ENCODE data around the gene ABI2.

ABI2 gene

DNA sequence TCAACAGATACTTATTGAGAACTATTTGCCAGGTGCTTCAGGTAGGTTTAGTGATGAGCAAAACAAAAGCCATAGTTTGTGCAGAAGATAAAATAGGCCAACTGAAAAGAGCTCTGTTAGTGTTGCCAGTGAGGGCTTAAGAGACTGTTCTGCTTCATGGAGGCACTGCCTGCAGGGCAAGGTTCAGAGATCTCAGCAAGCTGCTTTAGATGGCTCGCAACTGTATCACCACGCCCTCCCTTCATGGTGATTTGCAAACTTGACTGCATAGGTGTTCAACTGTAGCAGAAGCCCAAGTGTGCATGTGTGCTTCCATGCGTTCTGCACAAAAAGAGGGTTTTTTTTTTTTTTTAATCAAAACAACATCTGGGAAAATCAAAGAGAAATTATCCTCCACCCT, 122.4 kb downstream of the ABI2 start:
- WGBS: 96% methylated on average over 3 of the region's 3 CpGs
- Histone ChIP-seq H3K27me3 (ENCODE audit: insufficient read depth, low read length) (no peaks in the 10 kb centered on the region), H3K36me3 (ENCODE audit: insufficient read depth, low read length) (peaks cover 83% of the 10 kb centered on the region), H3K4me1 (ENCODE audit: insufficient read depth, low read length) (no peaks in the 10 kb centered on the region), H3K9ac (ENCODE audit: low read depth, low read length) (no peak overlapping the region), H3K4me3 (ENCODE audit: low read length) (no peak overlapping the region), H3K9me3 (ENCODE audit: insufficient read depth, low read depth, low read length) (no peaks in the 10 kb centered on the region), H3K27ac (ENCODE audit: low read depth, low read length) (no peak overlapping the region)

DNA sequence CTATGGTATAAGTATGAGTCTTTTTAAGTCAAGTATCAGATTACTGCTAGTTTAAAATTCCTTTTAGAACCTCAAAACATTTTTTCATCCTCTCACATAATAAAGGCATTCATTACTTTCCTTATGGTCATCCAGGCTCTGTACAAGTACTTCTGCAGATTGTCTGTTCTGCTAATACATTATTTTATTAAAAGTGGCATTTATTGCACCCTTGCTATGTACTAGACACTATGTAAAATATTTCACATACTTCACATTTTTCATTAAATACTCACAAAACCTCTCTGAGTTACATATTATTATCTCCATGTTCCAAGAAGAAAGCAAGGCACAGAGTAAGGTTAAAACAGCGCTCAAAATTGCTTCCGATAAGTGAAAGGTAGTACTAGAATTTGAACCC, 122.8 kb downstream of the ABI2 start:
- no peaks in the 10 kb centered on the region for H3K9me3 ChIP-seq (ENCODE audit: insufficient read depth, low read depth, low read length)
- H3K9ac ChIP-seq (ENCODE audit: low read depth, low read length): no peak overlapping the region
- no peaks in the 10 kb centered on the region for H3K27me3 ChIP-seq (ENCODE audit: insufficient read depth, low read length)
- no peak overlapping the region for H3K27ac ChIP-seq (ENCODE audit: low read depth, low read length)
- WGBS: 95% methylated on average over 2 of the region's 2 CpGs
- H3K4me3 ChIP-seq (ENCODE audit: low read length): no peak overlapping the region
- H3K4me1 ChIP-seq (ENCODE audit: insufficient read depth, low read length): no peaks in the 10 kb centered on the region
- peaks cover 79% of the 10 kb centered on the region for H3K36me3 ChIP-seq (ENCODE audit: insufficient read depth, low read length)

DNA sequence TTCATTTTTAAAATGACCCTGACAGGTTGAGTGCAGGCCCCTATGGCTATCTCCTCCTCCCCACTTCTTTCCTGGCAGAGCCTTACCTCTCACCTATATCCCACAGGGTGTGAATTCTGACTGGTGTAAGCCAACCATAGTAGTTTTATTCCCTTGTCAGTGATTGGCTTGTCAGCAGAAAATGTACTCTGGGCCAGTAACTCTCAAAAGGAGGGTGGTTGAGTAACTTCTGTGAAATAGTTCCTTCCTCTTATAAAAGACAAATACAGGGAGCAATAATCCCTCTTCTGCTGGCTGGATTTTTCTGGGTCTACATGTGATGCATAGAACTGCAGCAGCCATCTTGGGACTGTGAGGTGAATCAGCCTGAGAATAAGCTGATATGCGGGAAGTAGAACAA, 123.5 kb downstream of the ABI2 start:
- Histone ChIP-seq H3K9me3 (ENCODE audit: insufficient read depth, low read depth, low read length) (no peaks in the 10 kb centered on the region), H3K36me3 (ENCODE audit: insufficient read depth, low read length) (peaks cover 79% of the 10 kb centered on the region), H3K27ac (ENCODE audit: low read depth, low read length) (no peak overlapping the region), H3K4me1 (ENCODE audit: insufficient read depth, low read length) (no peaks in the 10 kb centered on the region), H3K27me3 (ENCODE audit: insufficient read depth, low read length) (no peaks in the 10 kb centered on the region), H3K9ac (ENCODE audit: low read depth, low read length) (no peak overlapping the region), H3K4me3 (ENCODE audit: low read length) (no peak overlapping the region)
- 67% methylated on average over 1 of the region's 1 CpG for WGBS

GRCh38 chr2:203453858-203454451, 125.8 kb downstream of the ABI2 start:
- Histone ChIP-seq H3K9ac (ENCODE audit: low read depth, low read length) (no peak overlapping the region), H3K36me3 (ENCODE audit: insufficient read depth, low read length) (peaks cover 73% of the 10 kb centered on the region), H3K27ac (ENCODE audit: low read depth, low read length) (no peak overlapping the region), H3K9me3 (ENCODE audit: insufficient read depth, low read depth, low read length) (no peaks in the 10 kb centered on the region), H3K4me3 (ENCODE audit: low read length) (no peak overlapping the region), H3K27me3 (ENCODE audit: insufficient read depth, low read length) (no peaks in the 10 kb centered on the region), H3K4me1 (ENCODE audit: insufficient read depth, low read length) (no peaks in the 10 kb centered on the region)
- 80% methylated on average over 1 of the region's 1 CpG for WGBS

GRCh38 chr2:203455209-203455608, 127.0 kb downstream of the ABI2 start:
- 98% methylated on average over 3 of the region's 3 CpGs for WGBS
- Histone ChIP-seq H3K9ac (ENCODE audit: low read depth, low read length) (no peak overlapping the region), H3K27me3 (ENCODE audit: insufficient read depth, low read length) (no peaks in the 10 kb centered on the region), H3K36me3 (ENCODE audit: insufficient read depth, low read length) (peaks cover 82% of the 10 kb centered on the region), H3K9me3 (ENCODE audit: insufficient read depth, low read depth, low read length) (no peaks in the 10 kb centered on the region), H3K4me1 (ENCODE audit: insufficient read depth, low read length) (no peaks in the 10 kb centered on the region), H3K4me3 (ENCODE audit: low read length) (no peak overlapping the region), H3K27ac (ENCODE audit: low read depth, low read length) (no peak overlapping the region)

- no peaks in the 10 kb centered on the region for H3K9me3 ChIP-seq (ENCODE audit: insufficient read depth, low read depth, low read length)
- H3K4me1 ChIP-seq (ENCODE audit: insufficient read depth, low read length): peaks cover 8% of the 10 kb centered on the region; the same call in 1 of the 2 replicates
- no peak overlapping the region for H3K27ac ChIP-seq (ENCODE audit: low read depth, low read length)
- H3K9ac ChIP-seq (ENCODE audit: low read depth, low read length): no peak overlapping the region
- peaks cover 34% of the 10 kb centered on the region for H3K36me3 ChIP-seq (ENCODE audit: insufficient read depth, low read length)
- no peak overlapping the region for H3K4me3 ChIP-seq (ENCODE audit: low read length)
- H3K27me3 ChIP-seq (ENCODE audit: insufficient read depth, low read length): no peaks in the 10 kb centered on the region
Observed at GRCh38 chr2:203461746-203462145, 133.6 kb downstream of the ABI2 start.

DNA sequence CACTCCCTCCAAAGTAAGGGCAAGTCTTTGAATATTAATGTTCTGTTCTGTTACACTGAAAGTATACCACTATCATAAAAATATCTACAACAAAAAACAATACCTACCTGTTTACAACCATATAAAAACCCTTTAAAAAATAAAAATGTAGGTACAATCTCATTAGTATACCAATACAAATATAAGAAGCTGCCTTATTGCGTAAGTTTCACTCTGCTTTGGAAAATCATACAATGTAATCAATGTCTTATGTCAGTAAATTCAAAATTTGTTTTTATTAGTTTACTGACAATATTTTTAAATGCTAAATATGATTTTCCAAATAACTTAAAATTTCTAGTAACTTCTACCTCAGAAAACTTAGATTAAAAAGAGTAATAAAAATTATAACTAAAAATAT, 134.1 kb downstream of the ABI2 start:
- H3K27me3 ChIP-seq (ENCODE audit: insufficient read depth, low read length): no peaks in the 10 kb centered on the region
- H3K9ac ChIP-seq (ENCODE audit: low read depth, low read length): no peak overlapping the region
- H3K27ac ChIP-seq (ENCODE audit: low read depth, low read length): no peak overlapping the region
- peaks cover 8% of the 10 kb centered on the region; the same call in 1 of the 2 replicates for H3K4me1 ChIP-seq (ENCODE audit: insufficient read depth, low read length)
- H3K4me3 ChIP-seq (ENCODE audit: low read length): no peak overlapping the region
- H3K9me3 ChIP-seq (ENCODE audit: insufficient read depth, low read depth, low read length): no peaks in the 10 kb centered on the region
- H3K36me3 ChIP-seq (ENCODE audit: insufficient read depth, low read length): peaks cover 30% of the 10 kb centered on the region
- WGBS: 100% methylated on average over 1 of the region's 1 CpG

DNA sequence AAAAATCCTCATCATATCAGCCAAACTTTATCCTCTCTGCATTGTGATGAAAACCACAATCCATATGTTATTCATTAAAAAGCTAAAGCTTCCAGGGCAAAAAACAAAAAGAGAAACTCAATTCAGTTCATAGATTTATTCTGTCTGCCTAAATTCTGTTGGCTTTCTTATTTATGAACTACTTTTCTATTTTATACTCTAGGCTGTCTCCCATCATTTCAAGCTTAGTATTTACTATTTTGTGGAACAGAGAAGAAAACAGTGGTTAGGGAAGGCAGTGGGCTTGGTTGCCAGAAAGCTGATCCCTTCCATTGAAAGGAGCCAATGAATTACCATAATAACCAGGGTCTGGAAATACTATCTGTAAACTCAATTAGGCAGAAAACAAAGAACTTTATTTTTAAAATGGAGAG, 135.1 kb downstream of the ABI2 start:
- H3K27me3 ChIP-seq (ENCODE audit: insufficient read depth, low read length): no peaks in the 10 kb centered on the region
- no peaks in the 10 kb centered on the region for H3K9me3 ChIP-seq (ENCODE audit: insufficient read depth, low read depth, low read length)
- peaks cover 8% of the 10 kb centered on the region; the same call in 1 of the 2 replicates for H3K4me1 ChIP-seq (ENCODE audit: insufficient read depth, low read length)
- H3K27ac ChIP-seq (ENCODE audit: low read depth, low read length): no peak overlapping the region
- peaks cover 24% of the 10 kb centered on the region for H3K36me3 ChIP-seq (ENCODE audit: insufficient read depth, low read length)
- H3K4me3 ChIP-seq (ENCODE audit: low read length): no peak overlapping the region
- no peak overlapping the region for H3K9ac ChIP-seq (ENCODE audit: low read depth, low read length)

- no peak overlapping the region for H3K4me3 ChIP-seq (ENCODE audit: low read length)
- no peaks in the 10 kb centered on the region for H3K27me3 ChIP-seq (ENCODE audit: insufficient read depth, low read length)
- no peaks in the 10 kb centered on the region for H3K9me3 ChIP-seq (ENCODE audit: insufficient read depth, low read depth, low read length)
- no peak overlapping the region for H3K27ac ChIP-seq (ENCODE audit: low read depth, low read length)
- no peaks in the 10 kb centered on the region for H3K36me3 ChIP-seq (ENCODE audit: insufficient read depth, low read length)
- H3K4me1 ChIP-seq (ENCODE audit: insufficient read depth, low read length): no peaks in the 10 kb centered on the region
- no peak overlapping the region for H3K9ac ChIP-seq (ENCODE audit: low read depth, low read length)
- WGBS: 75% methylated on average over 1 of the region's 1 CpG
Observed at GRCh38 chr2:203469546-203469945, 141.4 kb downstream of the ABI2 start.

DNA sequence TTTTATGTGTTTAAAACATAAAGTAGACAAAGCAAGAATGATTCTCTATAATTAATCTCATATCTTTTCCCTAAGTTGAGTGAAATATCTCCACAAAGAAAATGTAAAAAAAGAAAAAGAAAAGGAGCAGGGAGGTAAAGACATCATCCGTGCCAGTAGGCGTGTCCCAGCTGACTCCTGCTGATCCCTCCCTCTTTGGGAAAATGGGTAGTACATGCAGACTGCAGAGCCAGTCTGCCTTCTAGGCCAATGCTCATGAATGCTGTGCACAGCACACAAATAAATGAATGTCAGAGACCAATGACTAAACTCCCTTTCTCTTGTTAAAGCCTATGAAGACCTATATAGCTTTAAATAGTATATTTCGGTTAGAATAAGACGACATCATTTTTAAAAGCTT, 142.2 kb downstream of the ABI2 start:
- Histone ChIP-seq H3K4me3 (ENCODE audit: low read length) (no peak overlapping the region), H3K36me3 (ENCODE audit: insufficient read depth, low read length) (no peaks in the 10 kb centered on the region), H3K27ac (ENCODE audit: low read depth, low read length) (no peak overlapping the region), H3K4me1 (ENCODE audit: insufficient read depth, low read length) (no peaks in the 10 kb centered on the region), H3K27me3 (ENCODE audit: insufficient read depth, low read length) (no peaks in the 10 kb centered on the region), H3K9me3 (ENCODE audit: insufficient read depth, low read depth, low read length) (no peaks in the 10 kb centered on the region), H3K9ac (ENCODE audit: low read depth, low read length) (no peak overlapping the region)
- WGBS: 86% methylated on average over 4 of the region's 4 CpGs

GRCh38 chr2:203471323-203471722, 143.1 kb downstream of the ABI2 start:
- Histone ChIP-seq H3K36me3 (ENCODE audit: insufficient read depth, low read length) (no peaks in the 10 kb centered on the region), H3K9me3 (ENCODE audit: insufficient read depth, low read depth, low read length) (no peaks in the 10 kb centered on the region), H3K27ac (ENCODE audit: low read depth, low read length) (no peak overlapping the region), H3K4me1 (ENCODE audit: insufficient read depth, low read length) (no peaks in the 10 kb centered on the region), H3K9ac (ENCODE audit: low read depth, low read length) (no peak overlapping the region), H3K27me3 (ENCODE audit: insufficient read depth, low read length) (no peaks in the 10 kb centered on the region), H3K4me3 (ENCODE audit: low read length) (no peak overlapping the region)
- 96% methylated on average over 4 of the region's 5 CpGs for WGBS

DNA sequence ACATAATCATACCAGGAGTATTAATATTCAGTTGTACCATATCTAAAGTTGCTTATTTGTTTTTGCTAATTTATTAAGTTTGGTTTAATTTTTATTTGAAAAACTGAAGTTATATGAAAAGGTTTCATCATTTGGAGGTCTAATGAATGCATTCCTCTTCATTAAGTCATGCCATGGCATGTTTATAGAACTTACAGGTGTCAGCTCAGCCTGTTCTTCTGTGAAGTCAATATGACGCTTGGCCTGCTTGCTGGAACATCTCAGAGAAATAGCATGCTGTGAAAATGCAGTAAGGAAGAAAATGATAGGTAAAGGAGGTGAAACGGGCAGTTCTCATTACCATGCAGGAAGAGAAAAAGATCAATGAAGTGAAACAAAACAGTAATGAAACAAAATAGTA, 148.7 kb downstream of the ABI2 start:
- no peaks in the 10 kb centered on the region for H3K27me3 ChIP-seq (ENCODE audit: insufficient read depth, low read length)
- 95% methylated on average over 2 of the region's 2 CpGs for WGBS

More for the DNA sequence above, 148.7 kb downstream of the ABI2 start:
- Histone ChIP-seq H3K36me3 (ENCODE audit: insufficient read depth, low read length) (no peaks in the 10 kb centered on the region), H3K4me3 (ENCODE audit: low read length) (no peak overlapping the region), H3K9ac (ENCODE audit: low read depth, low read length) (no peak overlapping the region), H3K4me1 (ENCODE audit: insufficient read depth, low read length) (no peaks in the 10 kb centered on the region), H3K9me3 (ENCODE audit: insufficient read depth, low read depth, low read length) (no peaks in the 10 kb centered on the region), H3K27ac (ENCODE audit: low read depth, low read length) (no peak overlapping the region)

Data from HUES64 (cell line).